Measurements from ENCODE around the gene MYOC.

- TF ChIP-seq EP300 (IDR thresholded peaks at IDR 0.05; ENCODE audit: borderline replicate concordance), result no peak
- no peak for TF ChIP-seq REST (IDR thresholded peaks at IDR 0.05; ENCODE audit: low read depth)
- no peak for TF ChIP-seq CREB1 (IDR thresholded peaks at IDR 0.05; ENCODE audit: low read depth)
- TF ChIP-seq RAD21 (IDR thresholded peaks at IDR 0.05; ENCODE audit: low read depth), result no peak
- no peak for TF ChIP-seq NFIC (IDR thresholded peaks at IDR 0.05)
- TF ChIP-seq YY1 (IDR thresholded peaks at IDR 0.05; ENCODE audit: low read depth), result no peak
- no peak for TF ChIP-seq TCF12 (IDR thresholded peaks at IDR 0.05; ENCODE audit: low read depth)
- TF ChIP-seq MAX (IDR thresholded peaks at IDR 0.05), result no peak
- TF ChIP-seq CEBPB (IDR thresholded peaks at IDR 0.05), result no peak
- no peak for TF ChIP-seq USF1 (IDR thresholded peaks at IDR 0.05)
- TF ChIP-seq TEAD4 (IDR thresholded peaks at IDR 0.05), result no peak
- no peak for TF ChIP-seq FOXM1 (IDR thresholded peaks at IDR 0.05; ENCODE audit: borderline replicate concordance, low read depth)
- TF ChIP-seq ZBTB7A (IDR thresholded peaks at IDR 0.05; ENCODE audit: low read depth), result no peak
Measured at GRCh38 chr1:171622152-171622462, 30.4 kb downstream of the MYOC start, which contains the start of gene MYOCOS.
